HG03045 (cell line): Measurements from ENCODE around the gene GPSM1.
"Not testable (repeated sequence)": the region's sequence is repeated elsewhere in the genome, so short reads cannot be mapped to it uniquely, and the experiment has no call there.

Source experiments
- ATAC-seq: cut with Tn5 transposase; IDR thresholded peaks from one replicate; pipeline ENCODE4 v1.9.1; 2021; ENCODE audit warnings: mild to moderate bottlenecking, moderate library complexity; ENCODE audit not compliant: unreplicated experiment

Gene GPSM1

GRCh38 chr9:136343121-136343883 lies 16.0 kb downstream of the GPSM1 start:
- ATAC-seq: no peak

DNA sequence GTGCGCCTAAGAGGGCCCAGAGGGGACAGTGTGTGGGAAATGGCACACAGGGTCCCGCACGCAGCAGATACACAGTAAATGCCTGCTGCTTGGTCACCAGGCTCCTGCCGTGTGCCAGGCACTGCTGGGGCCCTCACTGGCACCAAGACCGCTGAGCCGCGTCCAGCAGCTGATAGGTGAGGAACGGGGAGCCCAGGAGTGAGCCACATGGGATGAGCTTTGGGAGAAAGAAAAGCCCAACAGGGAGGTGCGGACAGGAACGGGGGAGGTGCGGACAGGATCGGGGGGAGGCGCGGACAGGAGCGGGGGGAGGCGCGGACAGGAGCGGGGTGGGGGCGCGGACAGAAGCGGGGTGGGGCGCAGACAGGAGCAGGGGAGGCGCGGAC lies 16.5 kb downstream of the GPSM1 start:
- ATAC-seq: no peak

GRCh38 chr9:136344544-136345280 lies 17.4 kb downstream of the GPSM1 start:
- no peak for ATAC-seq

- no peak for ATAC-seq
These were observed 18.2 kb downstream of the GPSM1 start for GRCh38 chr9:136345281-136346156.

DNA sequence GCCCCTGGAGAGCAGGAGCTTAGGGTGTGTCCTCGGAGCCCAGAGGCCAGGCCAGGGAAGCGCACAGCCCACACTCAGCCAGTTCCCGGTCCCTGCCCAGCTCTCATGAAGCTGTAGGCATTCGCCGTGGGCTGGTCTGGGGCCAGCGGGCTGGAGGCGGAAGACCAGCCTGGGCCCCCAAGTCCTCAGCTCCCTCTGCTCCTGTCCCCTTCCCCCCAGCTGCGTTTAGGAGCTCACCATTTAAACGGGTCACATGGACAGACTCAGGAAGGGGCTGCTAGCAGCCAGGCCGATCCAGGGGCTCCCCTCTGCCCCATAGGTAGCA lies 18.8 kb downstream of the GPSM1 start:
- no peak for ATAC-seq

DNA sequence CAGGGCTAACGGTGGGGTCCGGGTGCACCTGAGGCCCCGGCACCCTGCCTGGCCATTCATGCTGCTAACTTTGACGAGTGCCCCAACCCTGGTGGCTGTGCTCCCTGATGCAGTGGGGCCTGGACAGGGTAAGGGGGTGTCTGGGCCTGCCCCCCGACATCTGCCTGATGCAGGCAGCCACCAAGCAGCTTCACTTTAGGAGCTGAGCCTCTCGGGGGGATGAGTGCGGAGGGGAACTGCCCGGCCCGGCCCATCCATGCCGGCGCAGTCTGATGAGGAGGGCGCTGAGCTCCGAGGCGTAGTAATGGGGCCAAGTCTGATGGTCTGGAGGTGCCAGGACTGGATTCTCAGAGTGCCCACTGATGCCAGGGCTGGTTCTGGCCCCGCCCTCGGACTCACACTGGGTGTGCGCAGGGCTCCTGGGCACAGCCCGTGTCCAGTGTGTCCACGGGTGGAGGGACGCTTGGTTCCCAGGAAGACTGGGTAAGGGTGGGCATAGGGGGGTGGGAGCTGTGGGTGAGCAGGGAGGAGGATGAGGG lies 19.7 kb downstream of the GPSM1 start:
- no peak for ATAC-seq

GRCh38 chr9:136347472-136348256 lies 20.3 kb downstream of the GPSM1 start:
- ATAC-seq: no peak

GRCh38 chr9:136348691-136349090 lies 21.4 kb downstream of the GPSM1 start:
- no peak for ATAC-seq

GRCh38 chr9:136349546-136349945 lies 22.2 kb downstream of the GPSM1 start:
- ATAC-seq: no peak

DNA sequence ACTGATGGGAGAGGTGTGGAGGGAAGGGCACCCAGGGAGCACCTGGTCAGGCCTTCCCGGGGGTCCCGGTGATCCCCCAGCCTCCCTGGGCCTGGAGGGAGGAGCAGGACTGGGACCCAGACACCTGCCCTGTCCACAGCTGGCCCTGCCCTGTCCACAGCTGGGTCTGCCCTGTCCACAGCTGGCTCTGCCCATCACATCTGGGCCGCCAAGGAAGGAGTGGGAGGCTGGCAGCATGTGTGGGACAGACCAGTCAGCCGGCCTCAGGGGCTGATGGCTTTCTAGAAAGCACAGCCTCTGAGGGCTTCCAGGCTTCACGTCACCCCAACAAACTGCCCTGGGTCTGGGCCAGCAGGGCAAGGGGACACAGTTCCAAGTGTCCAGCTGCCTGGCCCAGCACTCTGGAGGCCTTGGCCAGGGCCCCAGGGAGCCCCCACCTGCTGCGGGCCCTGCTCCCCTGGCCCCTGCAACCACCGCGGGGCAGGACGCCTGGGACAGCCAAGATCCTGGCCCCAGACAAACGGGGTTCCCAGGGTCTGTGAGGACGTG lies 24.0 kb downstream of the GPSM1 start:
- no peak for ATAC-seq

GRCh38 chr9:136351868-136352267 lies 24.5 kb downstream of the GPSM1 start:
- not testable (repeated sequence) for ATAC-seq

DNA sequence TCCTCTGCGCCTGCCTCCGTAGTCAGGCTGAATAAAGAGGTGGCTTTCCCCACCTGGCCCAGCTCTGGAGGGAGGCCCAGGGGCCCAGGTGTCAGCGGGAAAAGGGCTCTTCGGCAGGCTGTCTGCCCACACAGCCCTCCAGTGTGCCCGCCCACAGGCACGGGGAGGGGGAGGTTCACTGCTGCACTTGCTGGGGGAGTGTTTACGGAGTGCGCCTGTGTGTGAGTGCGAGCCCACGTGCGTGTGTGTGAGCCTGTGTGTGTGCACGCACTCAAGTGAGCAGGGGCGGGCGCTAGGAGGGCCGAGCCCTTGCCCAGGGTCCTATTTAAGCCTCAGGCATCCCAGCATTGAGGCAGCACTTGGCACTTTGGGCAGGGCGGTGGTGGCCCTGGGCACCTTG lies 25.3 kb downstream of the GPSM1 start:
- ATAC-seq: no peak

DNA sequence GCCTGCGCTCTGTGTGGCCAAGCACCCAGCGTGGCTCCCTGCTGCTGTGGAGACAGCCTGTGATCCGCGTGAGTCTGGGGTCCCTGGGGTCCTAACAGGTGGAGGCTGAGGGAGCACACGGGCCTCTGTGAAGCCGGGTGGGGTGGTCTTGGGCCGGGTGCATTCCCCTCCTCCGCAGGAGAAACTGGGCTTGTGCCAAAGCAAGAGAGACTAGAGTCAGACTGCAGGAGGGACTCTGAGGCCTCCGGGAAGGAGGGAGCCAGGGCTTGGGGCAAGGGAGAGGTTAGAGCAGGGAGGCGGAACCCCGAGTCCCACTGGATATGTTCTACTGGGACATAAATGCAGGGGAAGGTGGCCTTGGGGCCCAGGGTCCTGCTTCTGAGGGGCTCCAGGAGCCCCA lies 25.7 kb downstream of the GPSM1 start:
- ATAC-seq: no peak

DNA sequence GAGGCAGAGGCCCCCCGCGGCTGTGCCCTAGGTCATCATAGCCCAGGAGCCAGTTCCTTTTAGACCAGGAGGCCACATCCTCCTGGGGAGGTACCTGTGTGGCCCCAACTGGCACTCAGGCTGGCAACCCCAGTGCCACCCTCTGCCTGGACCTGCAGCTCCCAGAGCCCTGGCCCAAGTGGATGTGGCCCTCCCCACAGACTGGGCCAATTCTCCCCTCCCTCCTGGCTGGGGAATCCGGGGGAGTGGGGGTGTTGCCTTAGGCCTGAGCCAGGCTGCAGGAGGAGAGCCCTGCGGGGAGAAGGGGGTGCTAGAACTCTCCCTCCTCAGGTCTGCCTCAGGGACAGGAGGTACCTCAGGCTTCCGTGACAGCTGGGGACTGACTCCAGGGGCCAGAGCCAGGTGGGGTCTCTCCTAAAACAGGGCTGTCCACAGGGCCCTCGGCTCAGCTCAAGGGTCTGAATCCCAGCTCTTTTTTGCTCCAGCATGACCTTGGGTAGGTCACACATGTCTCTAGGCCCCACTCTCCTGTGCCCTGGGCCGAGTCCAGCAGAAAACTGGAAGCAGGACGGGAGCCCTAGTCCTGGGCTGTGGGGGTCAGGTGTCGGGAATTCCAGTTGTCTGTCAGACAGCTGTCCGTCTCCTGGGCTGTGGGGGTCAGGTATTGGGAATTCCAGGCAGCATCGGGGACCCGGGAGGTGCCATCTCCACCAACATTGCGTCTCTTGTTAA lies 26.6 kb downstream of the GPSM1 start:
- ATAC-seq: no peak

- ATAC-seq: no peak
These were observed 27.3 kb downstream of the GPSM1 start for GRCh38 chr9:136354592-136355085.

DNA sequence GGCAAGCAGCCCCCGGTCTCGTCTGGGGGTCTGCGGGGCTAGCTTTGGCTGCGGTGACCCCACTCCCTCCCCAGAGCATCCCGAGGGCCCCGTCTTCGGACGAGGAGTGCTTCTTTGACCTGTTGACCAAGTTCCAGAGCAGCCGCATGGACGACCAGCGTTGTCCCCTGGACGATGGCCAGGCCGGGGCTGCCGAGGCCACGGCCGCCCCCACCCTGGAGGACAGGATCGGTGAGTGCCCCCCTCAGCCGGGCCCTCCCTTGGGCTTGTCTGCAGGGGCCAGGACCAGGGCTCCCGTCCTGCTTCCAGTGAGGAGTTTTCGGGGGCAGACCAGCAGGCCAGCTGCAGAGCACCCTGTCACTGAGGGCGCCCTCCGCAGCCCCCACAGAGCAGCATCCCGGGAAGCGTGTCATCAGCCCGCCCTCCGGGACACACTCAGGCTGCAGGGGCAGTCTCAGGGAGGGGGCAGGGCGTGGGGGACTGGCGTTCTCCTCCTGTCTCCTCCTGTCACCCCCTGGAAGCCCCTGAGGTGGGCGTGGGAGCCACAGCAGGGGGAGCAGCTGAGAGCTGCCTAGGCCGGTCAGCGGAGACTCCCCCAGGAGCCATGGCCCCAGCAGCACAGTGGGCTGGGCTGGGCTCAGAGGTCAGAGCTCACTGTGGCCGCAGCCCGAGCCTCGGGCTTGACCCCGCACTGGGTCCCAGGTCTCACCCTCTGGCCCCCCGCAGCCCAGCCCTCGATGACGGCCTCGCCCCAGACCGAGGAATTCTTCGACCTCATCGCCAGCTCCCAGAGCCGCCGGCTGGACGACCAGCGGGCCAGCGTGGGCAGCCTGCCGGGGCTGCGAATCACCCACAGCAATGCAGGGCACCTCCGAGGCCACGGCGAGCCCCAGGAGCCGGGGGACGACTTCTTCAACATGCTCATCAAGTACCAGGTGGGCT lies 28.5 kb downstream of the GPSM1 start:
- ATAC-seq: no peak

GRCh38 chr9:136357202-136357725 lies 29.9 kb downstream of the GPSM1 start:
- no peak for ATAC-seq

- no peak for ATAC-seq
These were observed 30.7 kb downstream of the GPSM1 start for GRCh38 chr9:136358016-136358415.
